Trophoblast cell (in vitro differentiated cells and primary cell): ENCODE data around the gene NRXN2.

Experiments used
- DNase-seq, 2 donors: peaks; one replicate each; pipeline ENCODE4 v3.0.0-alpha.2; 2016
- H2AFZ ChIP-seq: 2 replicates; pipeline ENCODE4 v1.6.1; 2013; ENCODE audit warnings: low read length, moderate library complexity, mild to moderate bottlenecking; ENCODE audit not compliant: insufficient read depth, poor library complexity
- H2AK5ac ChIP-seq: 2 replicates; pipeline ENCODE4 v1.6.1; 2013; ENCODE audit warnings: mild to moderate bottlenecking, low read length
- H2BK120ac ChIP-seq: 2 replicates; pipeline ENCODE4 v1.6.1; 2013; ENCODE audit warnings: low read length, mild to moderate bottlenecking, moderate library complexity; ENCODE audit not compliant: insufficient read depth, poor library complexity
- H2BK12ac ChIP-seq: 2 replicates; pipeline ENCODE4 v1.6.1; 2013; ENCODE audit warnings: mild to moderate bottlenecking, low read length, moderate library complexity
- H2BK5ac ChIP-seq: 2 replicates; pipeline ENCODE4 v1.6.1; 2013; ENCODE audit warnings: low read length, low read depth, moderate library complexity, mild to moderate bottlenecking; ENCODE audit not compliant: poor library complexity
- H3K14ac ChIP-seq: 2 replicates; pipeline ENCODE4 v1.6.1; 2013; ENCODE audit warnings: mild to moderate bottlenecking, low read length
- H3K18ac ChIP-seq: 2 replicates; pipeline ENCODE4 v1.6.1; 2013; ENCODE audit warnings: mild to moderate bottlenecking, low read length
- H3K23ac ChIP-seq: 2 replicates; pipeline ENCODE4 v1.6.1; 2013; ENCODE audit warnings: low read length
- H3K27ac ChIP-seq: 2 replicates; pipeline ENCODE4 v1.5.1; 2013; ENCODE audit warnings: low read depth, mild to moderate bottlenecking, inconsistent platforms, low read length, moderate library complexity
- H3K27me3 ChIP-seq: 2 replicates; pipeline ENCODE4 v1.6.1; 2013; ENCODE audit warnings: inconsistent platforms, mild to moderate bottlenecking, low read length, moderate library complexity; ENCODE audit not compliant: insufficient read depth
- H3K36me3 ChIP-seq, 2 experiments: 1 replicate in 1 of 2; 2 replicates in 1 of 2; pipeline ENCODE4 v1.6.1; 2013; ENCODE audit warnings: low read length in 2 of 2, mild to moderate bottlenecking in 2 of 2, moderate library complexity in 1 of 2; ENCODE audit not compliant: insufficient read depth in 2 of 2, control insufficient read depth in 1 of 2
- H3K4ac ChIP-seq: 2 replicates; pipeline ENCODE4 v1.6.1; 2013; ENCODE audit warnings: low read depth, mild to moderate bottlenecking, low read length, moderate library complexity
- H3K4me1 ChIP-seq, 2 experiments: 1 replicate in 1 of 2; 2 replicates in 1 of 2; pipeline ENCODE4 v1.6.1; 2013; ENCODE audit warnings: low read length in 2 of 2, mild to moderate bottlenecking in 2 of 2, moderate library complexity in 1 of 2; ENCODE audit not compliant: insufficient read depth in 2 of 2, control insufficient read depth in 1 of 2
- H3K4me2 ChIP-seq: 2 replicates; pipeline ENCODE4 v1.6.1; 2013; ENCODE audit warnings: inconsistent platforms, mild to moderate bottlenecking, low read length, moderate library complexity
- H3K4me3 ChIP-seq: 2 replicates; pipeline ENCODE4 v1.5.1; 2013; ENCODE audit warnings: mild to moderate bottlenecking, low read depth, low read length, inconsistent platforms
- H3K79me1 ChIP-seq: one replicate; pipeline ENCODE4 v1.6.1; 2013; ENCODE audit warnings: low read length
- H3K79me2 ChIP-seq: 2 replicates; pipeline ENCODE4 v1.6.1; 2013; ENCODE audit warnings: low read length, mild to moderate bottlenecking; ENCODE audit not compliant: control insufficient read depth, insufficient read depth, poor library complexity
- H3K9ac ChIP-seq: 2 replicates; pipeline ENCODE4 v1.6.1; 2013; ENCODE audit warnings: mild to moderate bottlenecking, low read length
- H3K9me3 ChIP-seq: 2 replicates; pipeline ENCODE4 v1.6.1; 2013; ENCODE audit warnings: low read depth, mild to moderate bottlenecking, control low read depth, inconsistent platforms, low read length; ENCODE audit not compliant: insufficient read depth
- H4K12ac ChIP-seq: 2 replicates; pipeline ENCODE4 v1.6.1; 2013; ENCODE audit warnings: low read depth, mild to moderate bottlenecking, low read length, moderate library complexity
- H4K8ac ChIP-seq: 2 replicates; pipeline ENCODE4 v1.6.1; 2013; ENCODE audit warnings: low read depth, mild to moderate bottlenecking, low read length, moderate library complexity
- H4K91ac ChIP-seq: one replicate; pipeline ENCODE4 v1.6.1; 2013; ENCODE audit warnings: low read depth, mild to moderate bottlenecking, low read length, moderate library complexity
- WGBS: extraction: QIAGEN DNeasy Blood & Tissue Kit; methylation state at CpG from one replicate; pipeline ENCODE4 v1.1.7; 2013; ENCODE audit warnings: missing lambda C conversion rate; ENCODE audit not compliant: insufficient read length, insufficient coverage; ENCODE audit errors: extremely low coverage; 5-methylcytosine and 5-hydroxymethylcytosine counted together

Gene NRXN2

GRCh38 chr11:64641596-64642417, 81.2 kb downstream of the NRXN2 start:
- H3K4me2 ChIP-seq: no peak overlapping the region
- peaks cover 4% of the 10 kb centered on the region in 2 experiments for H3K4me1 ChIP-seq
- H3K4ac ChIP-seq: no peak overlapping the region
- H3K27ac ChIP-seq: no peak overlapping the region
- no peak overlapping the region for H3K9ac ChIP-seq
- no peak overlapping the region for H4K8ac ChIP-seq
- no CpG with 5 or more reads among the region's 11 CpGs for WGBS
- H3K18ac ChIP-seq: no peak overlapping the region
- H2AFZ ChIP-seq: no peak overlapping the region
- no peak overlapping the region for H2BK120ac ChIP-seq
- no peak overlapping the region for H4K91ac ChIP-seq
- no peak overlapping the region for H2BK12ac ChIP-seq
- H3K36me3 ChIP-seq: no peaks in the 10 kb centered on the region
- no peak overlapping the region for H2BK5ac ChIP-seq
- H4K12ac ChIP-seq: no peak overlapping the region
- no peak overlapping the region for H3K4me3 ChIP-seq
- H3K14ac ChIP-seq: no peak overlapping the region
- H2AK5ac ChIP-seq: no peak overlapping the region
- H3K79me2 ChIP-seq: no peaks in the 10 kb centered on the region
- no peaks in the 10 kb centered on the region for H3K79me1 ChIP-seq
- H3K9me3 ChIP-seq: peaks cover 14% of the 10 kb centered on the region
- H3K23ac ChIP-seq: peak overlapping the region; percentile 70
- DNase-seq: peak in 1 of 2 donors; percentile 24
- peaks cover 64% of the 10 kb centered on the region for H3K27me3 ChIP-seq

- no peak overlapping the region for H4K12ac ChIP-seq
- H4K91ac ChIP-seq: no peak overlapping the region
- H3K23ac ChIP-seq: no peak overlapping the region
- no peak overlapping the region for H3K9ac ChIP-seq
- H3K18ac ChIP-seq: no peak overlapping the region
- peaks cover 16% of the 10 kb centered on the region for H3K9me3 ChIP-seq
- H4K8ac ChIP-seq: no peak overlapping the region
- H3K79me1 ChIP-seq: no peaks in the 10 kb centered on the region
- no peaks in the 10 kb centered on the region for H3K79me2 ChIP-seq
- no peak for DNase-seq
- H3K4me2 ChIP-seq: no peak overlapping the region
- peaks cover 4% of the 10 kb centered on the region in 2 experiments for H3K4me1 ChIP-seq
- H2BK5ac ChIP-seq: no peak overlapping the region
- WGBS: no CpG with 5 or more reads among the region's 4 CpGs
- peaks cover 58% of the 10 kb centered on the region for H3K27me3 ChIP-seq
- no peak overlapping the region for H3K4me3 ChIP-seq
- H3K14ac ChIP-seq: no peak overlapping the region
- H3K36me3 ChIP-seq: no peaks in the 10 kb centered on the region
- H2BK12ac ChIP-seq: no peak overlapping the region
- H2BK120ac ChIP-seq: no peak overlapping the region
- H3K27ac ChIP-seq: no peak overlapping the region
- no peak overlapping the region for H2AK5ac ChIP-seq
- H2AFZ ChIP-seq: no peak overlapping the region
- no peak overlapping the region for H3K4ac ChIP-seq
Measured at GRCh38 chr11:64639885-64640284, 83.1 kb downstream of the NRXN2 start.

GRCh38 chr11:64638829-64639228, 84.2 kb downstream of the NRXN2 start:
- Histone ChIP-seq H2BK12ac (no peak overlapping the region), H2AK5ac (no peak overlapping the region), H3K4ac (no peak overlapping the region), H4K91ac (no peak overlapping the region), H4K8ac (no peak overlapping the region), H3K36me3 (no peaks in the 10 kb centered on the region), H3K27me3 (peaks cover 48% of the 10 kb centered on the region), H3K18ac (no peak overlapping the region), H2BK5ac (no peak overlapping the region), H2AFZ (no peak overlapping the region), H3K14ac (no peak overlapping the region), H3K79me1 (no peaks in the 10 kb centered on the region), H4K12ac (no peak overlapping the region), H3K9ac (no peak overlapping the region), H3K4me3 (no peak overlapping the region), H3K27ac (no peak overlapping the region), H3K9me3 (peaks cover 15% of the 10 kb centered on the region), H3K4me1 (peaks cover 4% of the 10 kb centered on the region in 2 experiments), H3K23ac (no peak overlapping the region), H3K4me2 (no peak overlapping the region), H3K79me2 (no peaks in the 10 kb centered on the region), H2BK120ac (no peak overlapping the region)
- WGBS: no CpG with 5 or more reads among the region's 2 CpGs
- no peak for DNase-seq

GRCh38 chr11:64638018-64638665, 84.9 kb downstream of the NRXN2 start:
- H3K9me3 ChIP-seq: peaks cover 13% of the 10 kb centered on the region
- H3K27ac ChIP-seq: no peak overlapping the region
- no peaks in the 10 kb centered on the region for H3K79me2 ChIP-seq
- H2BK120ac ChIP-seq: no peak overlapping the region
- no peak overlapping the region for H3K23ac ChIP-seq
- H3K4me1 ChIP-seq: peaks cover 4% of the 10 kb centered on the region in 2 experiments
- no peak overlapping the region for H4K12ac ChIP-seq
- no peak overlapping the region for H4K91ac ChIP-seq
- H3K4me3 ChIP-seq: no peak overlapping the region
- H2BK12ac ChIP-seq: no peak overlapping the region
- no peak overlapping the region for H2BK5ac ChIP-seq
- H2AK5ac ChIP-seq: no peak overlapping the region
- no peaks in the 10 kb centered on the region for H3K36me3 ChIP-seq
- H3K9ac ChIP-seq: no peak overlapping the region
- H3K4ac ChIP-seq: no peak overlapping the region
- H3K18ac ChIP-seq: no peak overlapping the region
- WGBS: no CpG with 5 or more reads among the region's 37 CpGs
- H3K79me1 ChIP-seq: no peaks in the 10 kb centered on the region
- no peak overlapping the region for H2AFZ ChIP-seq
- H4K8ac ChIP-seq: no peak overlapping the region
- no peak overlapping the region for H3K14ac ChIP-seq
- H3K27me3 ChIP-seq: peaks cover 47% of the 10 kb centered on the region
- DNase-seq: no peak
- H3K4me2 ChIP-seq: peak overlapping the region; percentile 55
